Effector memory CD4-positive, alpha-beta T cell (primary cell): ENCODE results near the gene FAM118B.

ENCODE experiments used
- DNase-seq, 3 donors: peaks; one replicate each; pipeline ENCODE4 v3.0.0-alpha.2; 2020
- H3K27ac ChIP-seq: 2 replicates; pipeline ENCODE4 v1.7.0; 2013; ENCODE audit warnings: mild to moderate bottlenecking, low read length, moderate library complexity; ENCODE audit not compliant: insufficient read depth, poor library complexity, severe bottlenecking
- H3K27me3 ChIP-seq: replicated peaks from 2 replicates; pipeline ENCODE4 v1.7.0; 2013; ENCODE audit warnings: mild to moderate bottlenecking, low read length; ENCODE audit not compliant: insufficient read depth, control insufficient read depth, poor library complexity, severe bottlenecking
- H3K36me3 ChIP-seq: 2 replicates; pipeline ENCODE4 v1.7.0; 2013; ENCODE audit warnings: mild to moderate bottlenecking, low read length, moderate library complexity; ENCODE audit not compliant: control insufficient read depth, insufficient read depth
- H3K4me1 ChIP-seq: 2 replicates; pipeline ENCODE4 v1.7.0; 2013; ENCODE audit warnings: low read length, mild to moderate bottlenecking; ENCODE audit not compliant: control insufficient read depth, insufficient read depth, poor library complexity, severe bottlenecking
- H3K4me3 ChIP-seq: 2 replicates; pipeline ENCODE4 v1.7.0; 2013; ENCODE audit warnings: low read length, low read depth, mild to moderate bottlenecking; ENCODE audit not compliant: insufficient read depth, poor library complexity, severe bottlenecking
- H3K9me3 ChIP-seq: 2 replicates; pipeline ENCODE4 v1.7.0; 2013; ENCODE audit warnings: mild to moderate bottlenecking, low read length, moderate library complexity; ENCODE audit not compliant: control insufficient read depth

FAM118B gene

GRCh38 chr11:126282736-126283591, 71.4 kb downstream of the FAM118B start, which contains the start of gene TIRAP:
TSS of gene TIRAP (plus strand) at chr11:126283093. CDS start at chr11:126290895, 7,802 bp downstream.
- H3K4me3 ChIP-seq = peak within 1 kb of the TSS; percentile 71

GRCh38 chr11:126284829-126285228, 73.2 kb downstream of the FAM118B start:
- Histone ChIP-seq H3K9me3 (no peaks in the 10 kb centered on the region), H3K27ac (no peak overlapping the region), H3K27me3 (no peaks in the 10 kb centered on the region), H3K4me1 (peaks cover 16% of the 10 kb centered on the region), H3K4me3 (no peak overlapping the region), H3K36me3 (no peaks in the 10 kb centered on the region)
- DNase-seq = peak; percentile 67 to 75 (median 68)

More at GRCh38 chr11:126282736-126283591, 71.4 kb downstream of the FAM118B start, which contains the start of gene TIRAP:
- peak; percentile 28 to 50 (median 45) for DNase-seq
- no peaks in the 10 kb centered on the region for H3K36me3 ChIP-seq
- H3K27me3 ChIP-seq = no peaks in the 10 kb centered on the region
- no peaks in the 10 kb centered on the region for H3K9me3 ChIP-seq
- peak within 1 kb of the TSS; percentile 81 for H3K27ac ChIP-seq
- H3K4me1 ChIP-seq = peaks cover 16% of the 10 kb centered on the region

DNA sequence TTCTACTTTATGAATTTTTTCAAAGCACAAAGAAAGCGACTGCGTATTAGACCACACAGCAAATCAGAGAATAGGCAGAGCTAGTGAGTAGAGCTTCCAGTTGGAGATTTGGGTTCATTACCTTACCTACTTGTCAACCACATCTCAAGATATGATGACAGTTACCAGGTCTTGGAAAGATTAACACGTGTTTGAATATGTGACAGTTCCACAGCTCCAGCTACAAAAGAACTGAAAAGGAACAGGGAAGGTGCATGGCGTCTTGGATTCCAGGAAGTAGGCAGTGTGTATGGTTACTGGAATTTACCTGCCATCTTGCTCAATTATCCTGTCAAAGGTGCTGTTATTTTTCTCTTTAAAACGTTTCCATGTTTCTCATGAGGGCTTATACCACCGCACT, 76.7 kb downstream of the FAM118B start:
- no peaks in the 10 kb centered on the region for H3K27me3 ChIP-seq
- no peak overlapping the region for H3K4me3 ChIP-seq
- H3K9me3 ChIP-seq = no peaks in the 10 kb centered on the region
- H3K4me1 ChIP-seq = peaks cover 12% of the 10 kb centered on the region
- peaks cover 27% of the 10 kb centered on the region for H3K36me3 ChIP-seq
- H3K27ac ChIP-seq = no peak overlapping the region
- DNase-seq = no peak

DNA sequence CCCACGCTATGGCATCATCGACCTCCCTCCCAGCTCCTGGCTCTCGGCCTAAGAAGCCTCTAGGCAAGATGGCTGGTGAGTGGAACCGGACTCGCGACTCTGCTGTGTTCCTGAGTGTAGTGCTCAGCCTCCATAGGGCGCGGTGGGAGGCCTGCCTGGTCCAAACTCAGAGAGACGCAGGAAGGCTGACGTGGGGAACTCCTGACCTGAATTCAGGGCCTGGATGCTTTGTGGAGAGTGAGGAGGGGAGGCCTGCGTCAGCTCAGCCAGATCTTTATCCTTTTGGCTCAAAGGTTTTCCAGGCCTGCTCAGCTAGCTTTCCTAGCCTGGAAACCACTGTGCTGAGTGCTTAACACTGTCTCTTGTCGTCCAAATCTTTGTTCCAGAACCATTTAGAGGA, 79.3 kb downstream of the FAM118B start:
- H3K36me3 ChIP-seq = peaks cover 40% of the 10 kb centered on the region
- H3K27me3 ChIP-seq = no peaks in the 10 kb centered on the region
- H3K4me1 ChIP-seq = no peaks in the 10 kb centered on the region
- no peak for DNase-seq
- no peaks in the 10 kb centered on the region for H3K9me3 ChIP-seq
- H3K27ac ChIP-seq = no peak overlapping the region
- H3K4me3 ChIP-seq = no peak overlapping the region

- DNase-seq = no peak
- H3K9me3 ChIP-seq = no peaks in the 10 kb centered on the region
- H3K27ac ChIP-seq = no peak overlapping the region
- H3K36me3 ChIP-seq = peaks cover 40% of the 10 kb centered on the region
- H3K4me3 ChIP-seq = no peak overlapping the region
- no peaks in the 10 kb centered on the region for H3K4me1 ChIP-seq
- no peaks in the 10 kb centered on the region for H3K27me3 ChIP-seq
Measured at GRCh38 chr11:126293726-126294125, 82.1 kb downstream of the FAM118B start.

DNA sequence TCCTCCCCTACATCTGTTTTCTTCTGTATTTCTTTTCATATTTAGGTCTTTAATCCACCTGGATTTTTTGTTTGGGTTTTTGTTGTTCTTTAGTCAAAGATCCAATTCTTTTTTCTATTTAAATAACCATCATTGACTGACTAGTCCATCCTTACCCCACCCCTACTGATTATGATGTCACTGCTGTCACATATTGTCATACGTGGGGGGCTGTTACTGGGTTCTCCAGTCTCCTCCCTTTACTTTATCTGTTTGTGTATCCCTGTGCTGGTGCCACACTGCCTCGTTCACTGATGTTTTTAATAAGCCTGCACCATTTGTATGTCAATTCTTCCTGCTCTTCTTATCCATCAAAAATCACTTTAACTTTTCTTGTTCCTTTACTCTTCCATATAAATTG, 85.4 kb downstream of the FAM118B start:
- Histone ChIP-seq H3K4me3 (no peak overlapping the region), H3K27ac (no peak overlapping the region), H3K9me3 (no peaks in the 10 kb centered on the region), H3K4me1 (no peaks in the 10 kb centered on the region), H3K27me3 (no peaks in the 10 kb centered on the region), H3K36me3 (peaks cover 22% of the 10 kb centered on the region)
- no peak for DNase-seq

GRCh38 chr11:126303623-126304456, 92.3 kb downstream of the FAM118B start, which contains the start of gene DCPS:
TSS of gene DCPS (plus strand) at chr11:126304060. CDS start at chr11:126304081, 21 bp downstream.
- no peaks in the 10 kb centered on the region for H3K27me3 ChIP-seq
- H3K4me1 ChIP-seq = peaks cover 5% of the 10 kb centered on the region
- no peaks in the 10 kb centered on the region for H3K9me3 ChIP-seq
- H3K4me3 ChIP-seq = peak within 1 kb of the TSS; percentile 94
- H3K36me3 ChIP-seq = no peaks in the 10 kb centered on the region
- DNase-seq = peak; percentile 75 to 79 (median 79)
- peak within 1 kb of the TSS; percentile 93 for H3K27ac ChIP-seq

DNA sequence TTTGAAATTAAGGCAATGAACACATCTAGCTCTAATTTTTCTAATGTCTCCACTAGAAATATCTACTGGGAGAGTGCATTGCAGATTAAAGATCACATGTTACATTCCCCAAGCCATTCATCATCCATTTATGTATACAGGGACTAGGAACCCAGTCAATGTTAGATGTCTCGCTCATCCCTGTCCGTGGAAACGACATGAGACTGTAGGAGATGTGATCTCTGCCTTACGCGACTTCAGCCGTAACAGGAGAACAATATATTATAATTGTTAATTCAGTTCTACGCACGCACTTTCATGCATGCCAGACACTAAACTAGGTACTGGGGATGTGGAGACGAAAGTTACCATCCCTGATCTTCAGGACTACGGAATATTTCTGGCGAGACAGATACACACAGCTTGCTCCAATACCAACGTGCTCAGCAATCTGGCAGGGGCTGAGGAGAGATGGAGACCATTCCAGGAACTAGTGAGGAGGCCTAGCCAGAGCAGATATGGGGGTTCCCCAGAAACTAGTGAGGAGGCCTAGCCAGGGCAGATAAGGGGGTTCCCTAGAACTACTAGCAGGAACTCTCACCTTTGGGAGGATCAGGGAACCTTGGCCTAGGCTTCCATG, 93.0 kb downstream of the FAM118B start:
- H3K4me1 ChIP-seq = peaks cover 5% of the 10 kb centered on the region
- no peaks in the 10 kb centered on the region for H3K27me3 ChIP-seq
- no peaks in the 10 kb centered on the region for H3K9me3 ChIP-seq
- no peak for DNase-seq
- H3K36me3 ChIP-seq = peaks cover 1% of the 10 kb centered on the region
- peak overlapping the region; percentile 94 for H3K4me3 ChIP-seq
- peak overlapping the region; percentile 93 for H3K27ac ChIP-seq

DNA sequence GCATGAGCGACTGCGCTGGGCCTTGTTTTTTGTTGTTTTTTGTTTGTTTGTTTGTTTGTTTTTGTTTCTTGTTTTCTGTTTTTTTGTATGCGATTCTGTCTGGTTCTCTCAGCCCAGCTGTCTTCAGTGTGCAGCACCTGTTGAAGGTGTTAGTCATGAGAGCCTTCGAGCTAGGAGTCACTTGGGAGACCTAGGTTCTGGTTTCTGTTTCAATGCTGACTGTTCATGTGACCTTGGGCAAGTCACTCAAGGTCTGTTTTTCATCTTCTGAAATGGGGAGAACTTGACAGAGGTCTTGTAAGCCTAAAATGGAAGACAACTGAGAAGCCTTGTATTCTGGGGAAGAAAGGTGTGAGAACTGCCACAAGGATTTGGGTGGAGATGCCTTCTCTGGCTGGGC, 94.1 kb downstream of the FAM118B start:
- DNase-seq = no peak
- Histone ChIP-seq H3K36me3 (peaks cover 6% of the 10 kb centered on the region), H3K27me3 (no peaks in the 10 kb centered on the region), H3K27ac (no peak overlapping the region), H3K4me3 (no peak overlapping the region), H3K9me3 (no peaks in the 10 kb centered on the region), H3K4me1 (peaks cover 5% of the 10 kb centered on the region)
